HCT116 (cell line): ENCODE results near the gene ERLIN1. TPM values are rescaled to one million over a fixed set of nuclear protein-coding genes. Genes with fewer than 3 reads are reported as not detected.

Experiments used
- ATAC-seq: fragments of 200-7000 bp; cut with Tn5 transposase; 2 replicates; pipeline ENCODE4 v1.9.1; 2020; ENCODE audit warnings: mild to moderate bottlenecking, moderate library complexity
- BruUV-seq: library from RNA; stranded (reverse); fragments of 400-500 nt; replicated peaks from 2 replicates; lab custom pipeline; 2021; lab: Mats Ljungman, UMichigan
- CTCF ChIA-PET: fragments of 300-600 bp; sonication (Branson Sonifier 250); formaldehyde crosslinking; loops from one replicate; lab custom pipeline; 2021; ENCODE audit warnings: antibody characterized with exemption; lab: Charles Lee
- POLR2A ChIA-PET: fragments of 300-600, 350-600 bp; sonication (Branson Sonifier 250); formaldehyde crosslinking; loops from one replicate; lab custom pipeline; 2021; ENCODE audit warnings: antibody characterized with exemption; lab: Charles Lee
- RAD21 ChIA-PET, 2 experiments: fragments of 300-600 bp; sonication (Branson Sonifier 250); formaldehyde crosslinking; loops; one replicate each; lab custom pipeline; 2023; ENCODE audit warnings: low total read pairs in 2 of 2; ENCODE audit not compliant: uncharacterized antibody in 2 of 2, unreplicated experiment in 2 of 2, low non-redundant PET in 1 of 2; lab: Charles Lee
- DNase-seq: peaks from one replicate; pipeline ENCODE4 v3.0.0-alpha.2; 2010; ENCODE audit warnings: low read depth, low spot score
- H2AFZ ChIP-seq: fragments of 200-600 bp; shearing (Covaris generic), sonication (generic); 2 replicates; pipeline ENCODE4 v1.6.1; 2017; ENCODE audit warnings: low read depth, mixed run types, mixed read lengths, antibody characterized with exemption, low read length; ENCODE audit not compliant: poor library complexity, severe bottlenecking
- H3K27ac ChIP-seq: 2 replicates; pipeline ENCODE4 v1.5.1; 2012; ENCODE audit warnings: low read depth, low read length
- H3K27me3 ChIP-seq: fragments of 200-600 bp; sonication (generic); 2 replicates; pipeline ENCODE4 v1.6.1; 2016; ENCODE audit warnings: mixed run types, low read length, mixed read lengths; ENCODE audit not compliant: insufficient read depth
- H3K36me3 ChIP-seq, 2 experiments: fragments of 200-500 bp in 1 of 2; fragments of 200-600 bp in 1 of 2; sonication (Bioruptor generic) in 1 of 2; sonication (generic) in 1 of 2; 2 replicates each; pipeline versions ENCODE4 v1.5.1 to v1.6.1; 2014 to 2016; ENCODE audit warnings: low read length in 2 of 2, inconsistent platforms in 1 of 2, mixed read lengths in 1 of 2, mixed run types in 1 of 2; ENCODE audit not compliant: insufficient read depth in 2 of 2, control insufficient read depth in 1 of 2
- H3K4me1 ChIP-seq, 2 experiments: fragments of 200-600 bp in 1 of 2; sonication (generic) in 1 of 2; 2 replicates each; pipeline versions ENCODE4 v1.5.1 to v1.6.1; 2012 to 2017; ENCODE audit warnings: low read length in 2 of 2, inconsistent platforms in 1 of 2, mild to moderate bottlenecking in 1 of 2, mixed read lengths in 1 of 2, mixed run types in 1 of 2, moderate library complexity in 1 of 2; ENCODE audit not compliant: insufficient read depth in 2 of 2, control insufficient read depth in 1 of 2
- H3K4me2 ChIP-seq: fragments of 200-600 bp; sonication (generic); 2 replicates; pipeline ENCODE4 v1.6.1; 2017; ENCODE audit warnings: mixed run types, low read length, mixed read lengths
- H3K4me3 ChIP-seq, 2 experiments: fragments of 200-600 bp in 1 of 2; sonication (generic) in 1 of 2; replicated peaks in 1 of 2; 2 replicates each; pipeline ENCODE4 v1.5.1; 2011 to 2016; ENCODE audit warnings: low read length in 2 of 2, control low read depth in 1 of 2, low read depth in 1 of 2, mild to moderate bottlenecking in 1 of 2, mixed read lengths in 1 of 2, mixed run types in 1 of 2
- H3K79me2 ChIP-seq: fragments of 200-600 bp; sonication (generic); 2 replicates; pipeline ENCODE4 v1.6.1; 2017; ENCODE audit warnings: mild to moderate bottlenecking, mixed run types, low read length, moderate library complexity, mixed read lengths; ENCODE audit not compliant: insufficient read depth
- H3K9ac ChIP-seq: fragments of 200-600 bp; sonication (generic); 2 replicates; pipeline ENCODE4 v1.6.1; 2016; ENCODE audit warnings: low read length, mixed read lengths
- H3K9me2 ChIP-seq: fragments of 200-600 bp; sonication (generic), shearing (Covaris generic); 2 replicates; pipeline ENCODE4 v1.6.1; 2017; ENCODE audit warnings: mixed run types, mild to moderate bottlenecking, moderate library complexity; ENCODE audit not compliant: insufficient read depth
- H3K9me3 ChIP-seq, 2 experiments: fragments of 200-500 bp in 1 of 2; fragments of 200-600 bp in 1 of 2; sonication (Bioruptor generic) in 1 of 2; sonication (generic) in 1 of 2; 2 replicates each; pipeline ENCODE4 v1.6.1; 2014 to 2017; ENCODE audit warnings: low read length in 2 of 2, mixed read lengths in 2 of 2, inconsistent platforms in 1 of 2, low read depth in 1 of 2, mild to moderate bottlenecking in 1 of 2, mixed run types in 1 of 2, moderate library complexity in 1 of 2; ENCODE audit not compliant: control insufficient read depth in 1 of 2, insufficient read depth in 1 of 2
- H4K20me1 ChIP-seq: fragments of 200-600 bp; sonication (generic), shearing (Covaris generic); 2 replicates; pipeline ENCODE4 v1.6.1; 2017; ENCODE audit warnings: mixed run types, mild to moderate bottlenecking, moderate library complexity; ENCODE audit not compliant: insufficient read depth
- EGR1 ChIP-seq: IDR thresholded peaks from 2 replicates; pipeline ENCODE4 v1.6.1; 2012; ENCODE audit warnings: low read depth
- ELF1 ChIP-seq: IDR thresholded peaks from 2 replicates; pipeline ENCODE4 v1.6.1; 2012; ENCODE audit warnings: low read depth, borderline replicate concordance
- EZH2phosphoT487 ChIP-seq: fragments of 200-600 bp; IDR thresholded peaks from 2 replicates; pipeline ENCODE4 v1.6.1; 2018; ENCODE audit warnings: antibody characterized with exemption, borderline replicate concordance
- FOSL1 ChIP-seq: IDR thresholded peaks from 2 replicates; pipeline ENCODE4 v1.6.1; 2012; ENCODE audit warnings: low read depth
- SIN3A ChIP-seq: IDR thresholded peaks from 2 replicates; pipeline ENCODE4 v1.6.1; 2012; ENCODE audit warnings: low read depth
- ZNF274 ChIP-seq: fragments of 200-500 bp; sonication (Bioruptor generic); IDR thresholded peaks from 2 replicates; pipeline ENCODE4 v1.6.1; 2014; ENCODE audit warnings: mild to moderate bottlenecking, low read depth, low read length, inconsistent platforms
- intact Hi-C: fragments of 100-400 bp; cut with micrococcal nuclease; formaldehyde crosslinking; loops from 2 replicates; pipeline ENCODE4 v1.10.0; 2022
- total RNA-seq: library from RNA; stranded (reverse); gene quantifications from one replicate; pipeline ENCODE4 v1.2.1, GENCODE V29; 2021; ENCODE audit not compliant: unreplicated experiment
- TF ChIP-seq, protein P1 (sequence below), 3 experiments: fragments of 200-600 bp in 1 of 3; sonication (generic) in 1 of 3; IDR thresholded peaks in 2 of 3; conservative IDR thresholded peaks in 1 of 3; 2 replicates each; pipeline ENCODE4 v1.5.1; 2012 to 2017; ENCODE audit warnings: low read depth in 2 of 3, low read length in 2 of 3, antibody characterized with exemption in 1 of 3, borderline replicate concordance in 1 of 3, control low read depth in 1 of 3, mild to moderate bottlenecking in 1 of 3, mixed read lengths in 1 of 3, mixed run types in 1 of 3, moderate library complexity in 1 of 3; ENCODE audit not compliant: insufficient read depth in 1 of 3
- TF ChIP-seq, protein P2 (sequence below): IDR thresholded peaks from 2 replicates; pipeline ENCODE4 v1.6.1; 2012

The ERLIN1 gene
- total RNA-seq, 1 experiment from 2014 or later = 64.5 TPM

DNA sequence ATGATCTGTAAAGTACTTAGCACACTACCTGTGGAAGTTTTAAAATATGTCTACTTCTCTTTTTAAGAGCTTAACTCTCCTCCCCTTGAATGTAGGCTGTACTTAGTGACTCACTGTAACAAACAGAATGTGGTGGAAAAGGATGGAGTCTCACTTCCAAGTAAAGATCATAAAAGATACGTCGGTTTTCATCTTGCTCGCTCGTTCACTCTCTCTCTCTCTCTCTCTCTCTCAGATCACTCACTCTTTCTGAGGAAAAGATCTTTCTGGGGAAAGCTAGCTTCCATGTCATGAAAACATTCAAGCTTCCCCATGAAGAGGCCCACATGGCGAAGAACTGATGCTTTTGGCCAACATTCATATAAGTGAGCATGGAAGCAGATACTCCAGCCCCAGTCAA lies 38.0 kb upstream of the ERLIN1 start:
- no peak for TF ChIP-seq ELF1
- TF ChIP-seq FOSL1 = no peak
- no peak for TF ChIP-seq ZNF274
- TF ChIP-seq EZH2phosphoT487 = no peak
- no peak for TF ChIP-seq SIN3A
- no peak for TF ChIP-seq EGR1
- TF ChIP-seq, protein P1, sequence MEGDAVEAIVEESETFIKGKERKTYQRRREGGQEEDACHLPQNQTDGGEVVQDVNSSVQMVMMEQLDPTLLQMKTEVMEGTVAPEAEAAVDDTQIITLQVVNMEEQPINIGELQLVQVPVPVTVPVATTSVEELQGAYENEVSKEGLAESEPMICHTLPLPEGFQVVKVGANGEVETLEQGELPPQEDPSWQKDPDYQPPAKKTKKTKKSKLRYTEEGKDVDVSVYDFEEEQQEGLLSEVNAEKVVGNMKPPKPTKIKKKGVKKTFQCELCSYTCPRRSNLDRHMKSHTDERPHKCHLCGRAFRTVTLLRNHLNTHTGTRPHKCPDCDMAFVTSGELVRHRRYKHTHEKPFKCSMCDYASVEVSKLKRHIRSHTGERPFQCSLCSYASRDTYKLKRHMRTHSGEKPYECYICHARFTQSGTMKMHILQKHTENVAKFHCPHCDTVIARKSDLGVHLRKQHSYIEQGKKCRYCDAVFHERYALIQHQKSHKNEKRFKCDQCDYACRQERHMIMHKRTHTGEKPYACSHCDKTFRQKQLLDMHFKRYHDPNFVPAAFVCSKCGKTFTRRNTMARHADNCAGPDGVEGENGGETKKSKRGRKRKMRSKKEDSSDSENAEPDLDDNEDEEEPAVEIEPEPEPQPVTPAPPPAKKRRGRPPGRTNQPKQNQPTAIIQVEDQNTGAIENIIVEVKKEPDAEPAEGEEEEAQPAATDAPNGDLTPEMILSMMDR (IDR thresholded peaks at IDR 0.05 in 2 of 3, conservative IDR thresholded peaks at IDR 0.05 in 1 of 3; ENCODE audit: borderline replicate concordance in 1 of 3, insufficient read depth in 1 of 3, low read depth in 2 of 3, low read length in 2 of 3) = no peak
- TF ChIP-seq, protein P2, sequence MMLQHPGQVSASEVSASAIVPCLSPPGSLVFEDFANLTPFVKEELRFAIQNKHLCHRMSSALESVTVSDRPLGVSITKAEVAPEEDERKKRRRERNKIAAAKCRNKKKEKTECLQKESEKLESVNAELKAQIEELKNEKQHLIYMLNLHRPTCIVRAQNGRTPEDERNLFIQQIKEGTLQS = no peak
- Histone ChIP-seq H3K9ac (no peak overlapping the region), H3K27me3 (no peaks in the 10 kb centered on the region), H3K9me3 (no peaks in the 10 kb centered on the region), H3K4me3 (no peak overlapping the region), H3K4me1 (peaks cover 0 to 11% of the 10 kb centered on the region in 2 experiments; a peak in 1 of 4 replicates), H3K36me3 (peaks cover 25 to 38% of the 10 kb centered on the region in 2 experiments), H2AFZ (no peak overlapping the region), H3K4me2 (no peak overlapping the region), H3K27ac (no peak overlapping the region), H4K20me1 (peaks cover 9% of the 10 kb centered on the region; the same call in 1 of the 2 replicates), H3K9me2 (no peaks in the 10 kb centered on the region), H3K79me2 (peaks cover 39% of the 10 kb centered on the region)
- ChIA-PET POLR2A (no interaction called here), RAD21 (no interaction called here), CTCF (interaction anchor here (1.7 kb wide), 1 partner anchor 378 kb away, joined by 3 read pairs; no protein-coding TSS in a partner anchor)
- BruUV-seq = no TSS peak
- ATAC-seq (no peak), DNase-seq (no peak)
- intact Hi-C loops = no loop called here
